H1 (cell line): ENCODE data around the gene CEP104. TPM values are rescaled to one million over a fixed set of nuclear protein-coding genes. Genes with fewer than 3 reads are reported as not detected.

Source experiments
- CTCF ChIA-PET: fragments of 300-600 bp; sonication (Branson Sonifier 250); formaldehyde crosslinking; loops from one replicate; lab custom pipeline; 2021; ENCODE audit not compliant: partially characterized antibody; lab: Charles Lee
- POLR2A ChIA-PET: fragments of 300-600 bp; sonication (Branson Sonifier 250); formaldehyde crosslinking; loops from one replicate; lab custom pipeline; 2021; ENCODE audit warnings: inconsistent platforms; ENCODE audit not compliant: partially characterized antibody; lab: Charles Lee
- DNase-seq, 2 experiments: peaks; one replicate each; pipeline versions ENCODE4 v3.0.0 to v3.0.0-alpha.2; 2010 to 2022; ENCODE audit warnings: low spot score in 2 of 2, low read depth in 1 of 2, mixed read lengths in 1 of 2
- FAIRE-seq: peaks from 2 replicates; lab custom pipeline; 2011; peaks lifted over from hg19 to GRCh38; lab: Jason Lieb, UNC
- H2AFZ ChIP-seq: 2 replicates; pipeline ENCODE4 v1.8.1; 2012; ENCODE audit warnings: low read length, inconsistent platforms
- H2AK5ac ChIP-seq: 2 replicates; pipeline ENCODE4 v1.6.1; 2013; ENCODE audit warnings: low read depth, low read length
- H2BK120ac ChIP-seq: replicated peaks from 2 replicates; pipeline ENCODE3; 2013; ENCODE audit warnings: low read depth, low read length, inconsistent platforms
- H2BK12ac ChIP-seq: 2 replicates; pipeline ENCODE4 v1.6.1; 2013; ENCODE audit warnings: low read depth, low read length
- H2BK15ac ChIP-seq: 2 replicates; pipeline ENCODE4 v1.6.1; 2013; ENCODE audit warnings: low read length
- H2BK20ac ChIP-seq: 2 replicates; pipeline ENCODE4 v1.6.1; 2013; ENCODE audit warnings: low read length
- H2BK5ac ChIP-seq: 2 replicates; pipeline ENCODE4 v1.6.1; 2013; ENCODE audit warnings: low read depth, low read length
- H3K14ac ChIP-seq: 2 replicates; pipeline ENCODE4 v1.6.1; 2013; ENCODE audit warnings: inconsistent platforms; ENCODE audit not compliant: insufficient read length
- H3K18ac ChIP-seq: 2 replicates; pipeline ENCODE4 v1.6.1; 2013; ENCODE audit warnings: low read length; ENCODE audit errors: extremely low read depth
- H3K23ac ChIP-seq: 2 replicates; pipeline ENCODE4 v1.6.1; 2013; ENCODE audit warnings: inconsistent platforms; ENCODE audit not compliant: insufficient read length
- H3K23me2 ChIP-seq: 2 replicates; pipeline ENCODE4 v1.6.1; 2013; ENCODE audit warnings: low read depth, low read length
- H3K27ac ChIP-seq: 2 replicates; pipeline ENCODE4 v1.6.1; 2011; ENCODE audit warnings: low read depth, low read length, inconsistent platforms
- H3K27me3 ChIP-seq, 4 experiments: replicated peaks in 1 of 4; 1 replicate in 1 of 4; 2 replicates in 3 of 4; pipeline versions ENCODE4 v1.6.1 to v1.8.1; 2011 to 2013; ENCODE audit warnings: low read length in 3 of 4, mild to moderate bottlenecking in 3 of 4, inconsistent platforms in 2 of 4, mixed read lengths in 2 of 4, moderate library complexity in 1 of 4; ENCODE audit not compliant: control insufficient read depth in 3 of 4, insufficient read depth in 3 of 4; ENCODE audit errors: extremely low read depth in 1 of 4
- H3K36me3 ChIP-seq, 4 experiments: 2 replicates each; pipeline versions ENCODE4 v1.6.1 to v1.8.1; 2011 to 2013; ENCODE audit warnings: mild to moderate bottlenecking in 4 of 4, low read length in 3 of 4, moderate library complexity in 2 of 4, control low read depth in 1 of 4, inconsistent platforms in 1 of 4; ENCODE audit not compliant: insufficient read depth in 4 of 4, control insufficient read depth in 2 of 4
- H3K4ac ChIP-seq: replicated peaks from 2 replicates; pipeline ENCODE3; 2013; ENCODE audit warnings: low read length, low read depth, mixed read lengths, inconsistent platforms; ENCODE audit not compliant: insufficient read length
- H3K4me1 ChIP-seq, 4 experiments: replicated peaks in 1 of 4; 1 replicate in 1 of 4; 2 replicates in 3 of 4; pipeline versions ENCODE4 v1.6.1 to v1.8.1; 2011 to 2013; ENCODE audit warnings: low read length in 3 of 4, inconsistent platforms in 2 of 4, mixed read lengths in 1 of 4; ENCODE audit not compliant: insufficient read depth in 4 of 4, control insufficient read depth in 3 of 4
- H3K4me2 ChIP-seq, 2 experiments: 2 replicates each; pipeline versions ENCODE4 v1.6.1 to v1.8.1; 2011 to 2013; ENCODE audit warnings: low read depth in 2 of 2, low read length in 2 of 2, control low read depth in 1 of 2, inconsistent platforms in 1 of 2, mild to moderate bottlenecking in 1 of 2; ENCODE audit not compliant: insufficient read depth in 1 of 2
- H3K4me3 ChIP-seq, 4 experiments: fragments of 200-600, 300-600 bp in 1 of 4; sonication (generic), shearing (Covaris generic), sonication (Bioruptor Twin) in 1 of 4; 2 replicates each; pipeline versions ENCODE4 v1.5.1 to v1.8.1; 2011 to 2016; ENCODE audit warnings: low read length in 4 of 4, low read depth in 3 of 4, control low read depth in 2 of 4, inconsistent platforms in 2 of 4, mild to moderate bottlenecking in 2 of 4, mixed read lengths in 1 of 4, moderate library complexity in 1 of 4; ENCODE audit not compliant: insufficient read depth in 2 of 4; ENCODE audit errors: extremely low read depth in 1 of 4
- H3K56ac ChIP-seq: replicated peaks from 2 replicates; pipeline ENCODE3; 2013; ENCODE audit warnings: low read depth, mild to moderate bottlenecking, mixed read lengths, low read length, inconsistent platforms; ENCODE audit not compliant: insufficient read length
- H3K79me1 ChIP-seq: 2 replicates; pipeline ENCODE4 v1.6.1; 2013; ENCODE audit warnings: low read depth, low read length, control low read depth
- H3K79me2 ChIP-seq, 2 experiments: 2 replicates each; pipeline versions ENCODE4 v1.6.1 to v1.8.1; 2012 to 2013; ENCODE audit warnings: low read length in 2 of 2, mild to moderate bottlenecking in 2 of 2, inconsistent platforms in 1 of 2; ENCODE audit not compliant: insufficient read depth in 2 of 2, control insufficient read depth in 1 of 2
- H3K9ac ChIP-seq, 4 experiments: replicated peaks in 1 of 4; 1 replicate in 1 of 4; 2 replicates in 3 of 4; pipeline versions ENCODE4 v1.6.1 to v1.8.1; 2011 to 2013; ENCODE audit warnings: low read depth in 3 of 4, low read length in 3 of 4, control low read depth in 2 of 4, mild to moderate bottlenecking in 2 of 4, moderate library complexity in 2 of 4, inconsistent platforms in 1 of 4; ENCODE audit errors: extremely low read depth in 1 of 4
- H3K9me3 ChIP-seq, 2 experiments: 2 replicates each; pipeline versions ENCODE4 v1.6.1 to v1.8.1; 2012 to 2013; ENCODE audit warnings: mild to moderate bottlenecking in 2 of 2, moderate library complexity in 2 of 2, control low read depth in 1 of 2, inconsistent platforms in 1 of 2, low read depth in 1 of 2, low read length in 1 of 2, mixed read lengths in 1 of 2; ENCODE audit not compliant: insufficient read depth in 2 of 2
- H4K20me1 ChIP-seq, 2 experiments: replicated peaks in 1 of 2; 2 replicates each; pipeline versions ENCODE3 to v1.8.1; 2011 to 2013; ENCODE audit warnings: inconsistent platforms in 2 of 2, low read length in 2 of 2, mild to moderate bottlenecking in 1 of 2; ENCODE audit not compliant: insufficient read depth in 2 of 2, control insufficient read depth in 1 of 2
- H4K5ac ChIP-seq: 2 replicates; pipeline ENCODE4 v1.6.1; 2013; ENCODE audit warnings: low read length, low read depth, mixed read lengths, inconsistent platforms; ENCODE audit not compliant: insufficient read length
- H4K8ac ChIP-seq: 2 replicates; pipeline ENCODE4 v1.8.0; 2013; ENCODE audit warnings: mild to moderate bottlenecking, moderate library complexity, low read length, inconsistent platforms; ENCODE audit not compliant: insufficient read depth; ENCODE audit errors: extremely low read depth
- H4K91ac ChIP-seq: replicated peaks from 2 replicates; pipeline ENCODE3; 2013; ENCODE audit warnings: low read length, mixed read lengths, inconsistent platforms; ENCODE audit not compliant: insufficient read length
- BCL11A ChIP-seq, 2 experiments: IDR thresholded peaks; one replicate each; pipeline ENCODE4 v1.6.1; 2011; ENCODE audit warnings: low read depth in 2 of 2, low read length in 2 of 2, mild to moderate bottlenecking in 2 of 2
- CHD1 ChIP-seq: IDR thresholded peaks from 2 replicates; pipeline ENCODE4 v1.6.1; 2012; ENCODE audit warnings: low read depth, low read length, improper control_type of control experiment
- EZH2 ChIP-seq: fragments of 200-600 bp; sonication (generic); IDR thresholded peaks from 2 replicates; pipeline ENCODE4 v1.7.1; 2012; ENCODE audit warnings: low read depth, mild to moderate bottlenecking, moderate library complexity, low read length, inconsistent platforms; ENCODE audit not compliant: severe bottlenecking
- FOSL1 ChIP-seq: IDR thresholded peaks from 2 replicates; pipeline ENCODE4 v1.6.1; 2011; ENCODE audit warnings: mild to moderate bottlenecking, low read depth, low read length, moderate library complexity; ENCODE audit not compliant: insufficient read depth
- HDAC2 ChIP-seq, 2 experiments: fragments of 300-600 bp in 1 of 2; sonication (generic) in 1 of 2; IDR thresholded peaks; 2 replicates each; pipeline ENCODE4 v1.6.1; 2011 to 2012; ENCODE audit warnings: low read depth in 2 of 2, low read length in 2 of 2, mild to moderate bottlenecking in 2 of 2, moderate library complexity in 2 of 2, borderline replicate concordance in 1 of 2, inconsistent platforms in 1 of 2
- HDAC6 ChIP-seq: IDR thresholded peaks from one replicate; pipeline ENCODE4 v1.7.1; 2012; ENCODE audit warnings: low read depth, mild to moderate bottlenecking, inconsistent platforms, low read length, moderate library complexity
- JUN ChIP-seq: IDR thresholded peaks from 2 replicates; pipeline ENCODE4 v1.6.1; 2011; ENCODE audit warnings: low read depth, mild to moderate bottlenecking, improper control_type of control experiment, low read length
- RFX5 ChIP-seq: IDR thresholded peaks from 2 replicates; pipeline ENCODE4 v1.6.1; 2011; ENCODE audit warnings: low read depth, low read length, improper control_type of control experiment, borderline replicate concordance
- SAP30 ChIP-seq: fragments of 300-600 bp; sonication (generic); IDR thresholded peaks from 2 replicates; pipeline ENCODE4 v1.7.1; 2012; ENCODE audit warnings: low read length, moderate library complexity, mild to moderate bottlenecking, inconsistent platforms; ENCODE audit not compliant: insufficient read depth, insufficient replicate concordance
- SIRT6 ChIP-seq: IDR thresholded peaks from one replicate; pipeline ENCODE4 v1.7.1; 2012; ENCODE audit warnings: low read length, inconsistent platforms
- SP2 ChIP-seq: IDR thresholded peaks from 2 replicates; pipeline ENCODE4 v1.6.1; 2012; ENCODE audit warnings: mild to moderate bottlenecking, low read length, inconsistent platforms
- SRF ChIP-seq: IDR thresholded peaks from 2 replicates; pipeline ENCODE4 v1.6.1; 2011; ENCODE audit warnings: mild to moderate bottlenecking, low read depth, low read length, moderate library complexity
- SUZ12 ChIP-seq: fragments of 200-600 bp; sonication (generic); IDR thresholded peaks from 2 replicates; pipeline ENCODE4 v1.6.1; 2012; ENCODE audit warnings: mild to moderate bottlenecking, inconsistent platforms, low read length, moderate library complexity, mixed read lengths
- TAF7 ChIP-seq: optimal IDR thresholded peaks from 2 replicates; pipeline ENCODE3; 2011; ENCODE audit warnings: low read depth, mild to moderate bottlenecking, inconsistent platforms, low read length, moderate library complexity, borderline replicate concordance
- TBP ChIP-seq: IDR thresholded peaks from 2 replicates; pipeline ENCODE4 v1.6.1; 2011; ENCODE audit warnings: low read depth, low read length, improper control_type of control experiment
- WGBS, 2 experiments: shearing (Covaris generic) in 1 of 2; methylation state at CpG; one replicate each; pipeline versions ENCODE4 v1.1.6 to v1.1.7; 2013 to 2015; ENCODE audit warnings: low lambda C conversion rate in 2 of 2, mixed read lengths in 2 of 2, inconsistent platforms in 1 of 2, low coverage in 1 of 2, missing lambda C conversion rate in 1 of 2; ENCODE audit not compliant: insufficient replicate concordance in 2 of 2, insufficient coverage in 1 of 2, insufficient read length in 1 of 2; ENCODE audit errors: extremely low coverage in 1 of 2, missing lambda C conversion rate in 1 of 2; 5-methylcytosine and 5-hydroxymethylcytosine counted together
- polyA plus RNA-seq, 7 experiments: library from polyadenylated mRNA; depleted of rRNA in 3 of 7; stranded (reverse) in 5 of 7; unstranded in 2 of 7; fragments of >200 nt in 5 of 7; fragments of 200-250 nt in 2 of 7; gene quantifications; 1 replicate in 5 of 7; 2 replicates in 1 of 7; 4 replicates in 1 of 7; pipeline versions ENCODE4 v1.2.1 to v1.2.3, GENCODE V29; 2011 to 2013; ENCODE audit warnings: missing spikeins in 2 of 7, mixed read lengths in 2 of 7
- total RNA-seq: library from RNA; stranded (reverse); fragmentation: NEBNext Ultra II Directional; extraction: Animal tissue kit (Norgen Biotek cat#: 25700); gene quantifications from 2 replicates; pipeline ENCODE4 v1.2.1, GENCODE V29; 2021

The CEP104 gene
- total and polyA plus RNA-seq, 2 of the 8 experiments (the other 6 are each of a cell fraction or from before 2014, with no cell fraction given): 8.0 to 43.9 TPM

GRCh38 chr1:3886691-3887090 lies 29.7 kb upstream of the CEP104 start:
- Histone ChIP-seq H3K14ac (no peak overlapping the region), H3K4me3 (no peak overlapping the region), H3K79me1 (no peaks in the 10 kb centered on the region), H4K8ac (no peak overlapping the region), H3K23ac (no peak overlapping the region), H4K20me1 (peaks cover 5 to 6% of the 10 kb centered on the region in 2 experiments), H3K27me3 (no peaks in the 10 kb centered on the region), H2AK5ac (no peak overlapping the region), H2AFZ (no peak overlapping the region), H3K4me2 (no peak overlapping the region), H3K79me2 (no peaks in the 10 kb centered on the region), H3K9me3 (no peaks in the 10 kb centered on the region), H4K91ac (no peak overlapping the region), H2BK120ac (no peak overlapping the region), H3K56ac (no peak overlapping the region), H3K36me3 (peaks cover 13 to 18% (median 18%) of the 10 kb centered on the region in 4 experiments; a peak in 6 of 8 replicates), H3K27ac (no peak overlapping the region), H2BK5ac (no peak overlapping the region), H4K5ac (no peak overlapping the region), H3K4me1 (no peaks in the 10 kb centered on the region), H2BK12ac (no peak overlapping the region), H3K9ac (no peak overlapping the region), H2BK15ac (no peak overlapping the region), H3K4ac (no peak overlapping the region), H3K23me2 (no peaks in the 10 kb centered on the region), H3K18ac (no peak overlapping the region), H2BK20ac (no peak overlapping the region)
- 81% methylated on average over 8 of the region's 8 CpGs; no CpG with 5 or more reads in 1 of the 2 experiments for WGBS, 2 experiments
- ChIA-PET POLR2A (no interaction called here), CTCF (interaction anchor here (2.0 to 2.7 kb wide), 2 partner anchors 9 to 14 kb away, joined by 5 read pairs; no protein-coding TSS in a partner anchor)
- no peak for FAIRE-seq
- DNase-seq: no peak
- TF ChIP-seq SIRT6 (no peak), EZH2 (no peak), RFX5 (no peak), CHD1 (no peak), HDAC6 (no peak), TBP (no peak), BCL11A (IDR thresholded peaks at IDR 0.05; ENCODE audit: low read depth in 2 of 2, low read length in 2 of 2) (no peak), FOSL1 (no peak), TAF7 (no peak), SUZ12 (no peak), SAP30 (no peak), SP2 (no peak), HDAC2 (IDR thresholded peaks at IDR 0.05; ENCODE audit: borderline replicate concordance in 1 of 2, low read depth in 2 of 2, low read length in 2 of 2) (no peak), SRF (no peak), JUN (no peak)
